ENCODE results near the gene ANKRD44. TPM values are rescaled to one million over a fixed set of nuclear protein-coding genes. Genes with fewer than 3 reads are reported as not detected.

ANKRD44 gene
- total RNA-seq, 1 donor from 2014 or later: 21.4 TPM

DNA sequence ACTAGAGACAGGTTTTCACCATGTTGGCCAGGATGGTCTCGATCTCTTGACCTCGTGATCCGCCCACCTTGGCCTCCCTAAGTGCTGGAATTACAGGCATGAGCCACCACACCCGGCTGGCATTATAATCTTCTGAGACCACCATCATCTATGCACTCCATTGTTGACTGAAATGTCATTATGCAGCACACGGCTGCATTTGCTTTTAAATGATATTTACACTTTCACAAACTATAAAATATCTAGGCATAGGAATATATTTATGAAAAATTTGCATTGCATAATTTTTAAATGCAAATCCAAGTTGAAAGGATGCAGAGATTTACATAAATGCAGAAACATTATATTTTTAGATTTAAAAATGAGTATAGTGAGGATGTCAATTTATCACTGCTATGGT, 30.0 kb upstream of the ANKRD44 start:
- no peaks in the 10 kb centered on the region for H3K27me3 Mint-ChIP-seq (ENCODE audit: low read depth)
- DNase-seq (ENCODE audit: low spot score): no peak
- H3K27ac Mint-ChIP-seq (ENCODE audit: unreplicated experiment): no peak overlapping the region
- no peaks in the 10 kb centered on the region for H3K9me3 Mint-ChIP-seq (ENCODE audit: low read depth)
- TF ChIP-seq, protein P1, sequence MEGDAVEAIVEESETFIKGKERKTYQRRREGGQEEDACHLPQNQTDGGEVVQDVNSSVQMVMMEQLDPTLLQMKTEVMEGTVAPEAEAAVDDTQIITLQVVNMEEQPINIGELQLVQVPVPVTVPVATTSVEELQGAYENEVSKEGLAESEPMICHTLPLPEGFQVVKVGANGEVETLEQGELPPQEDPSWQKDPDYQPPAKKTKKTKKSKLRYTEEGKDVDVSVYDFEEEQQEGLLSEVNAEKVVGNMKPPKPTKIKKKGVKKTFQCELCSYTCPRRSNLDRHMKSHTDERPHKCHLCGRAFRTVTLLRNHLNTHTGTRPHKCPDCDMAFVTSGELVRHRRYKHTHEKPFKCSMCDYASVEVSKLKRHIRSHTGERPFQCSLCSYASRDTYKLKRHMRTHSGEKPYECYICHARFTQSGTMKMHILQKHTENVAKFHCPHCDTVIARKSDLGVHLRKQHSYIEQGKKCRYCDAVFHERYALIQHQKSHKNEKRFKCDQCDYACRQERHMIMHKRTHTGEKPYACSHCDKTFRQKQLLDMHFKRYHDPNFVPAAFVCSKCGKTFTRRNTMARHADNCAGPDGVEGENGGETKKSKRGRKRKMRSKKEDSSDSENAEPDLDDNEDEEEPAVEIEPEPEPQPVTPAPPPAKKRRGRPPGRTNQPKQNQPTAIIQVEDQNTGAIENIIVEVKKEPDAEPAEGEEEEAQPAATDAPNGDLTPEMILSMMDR (IDR thresholded peaks at IDR 0.05): no peak
- no peak overlapping the region for H3K4me3 Mint-ChIP-seq (ENCODE audit: unreplicated experiment)
- no peaks in the 10 kb centered on the region for H3K36me3 Mint-ChIP-seq (ENCODE audit: low read depth)
- H3K4me1 Mint-ChIP-seq (ENCODE audit: low read depth): no peaks in the 10 kb centered on the region

- Mint-ChIP-seq H3K9me3 (ENCODE audit: low read depth) (no peaks in the 10 kb centered on the region), H3K27ac (ENCODE audit: unreplicated experiment) (no peak overlapping the region), H3K27me3 (ENCODE audit: low read depth) (no peaks in the 10 kb centered on the region), H3K36me3 (ENCODE audit: low read depth) (no peaks in the 10 kb centered on the region), H3K4me1 (ENCODE audit: low read depth) (no peaks in the 10 kb centered on the region), H3K4me3 (ENCODE audit: unreplicated experiment) (no peak overlapping the region)
- TF ChIP-seq, protein P1 (IDR thresholded peaks at IDR 0.05): no peak
- DNase-seq (ENCODE audit: low spot score): no peak
Observed at GRCh38 chr2:197339496-197340220, 29.1 kb upstream of the ANKRD44 start.

- H3K4me1 Mint-ChIP-seq (ENCODE audit: low read depth): no peaks in the 10 kb centered on the region
- H3K27me3 Mint-ChIP-seq (ENCODE audit: low read depth): no peaks in the 10 kb centered on the region
- H3K4me3 Mint-ChIP-seq (ENCODE audit: unreplicated experiment): no peak overlapping the region
- no peak for DNase-seq (ENCODE audit: low spot score)
- no peaks in the 10 kb centered on the region for H3K9me3 Mint-ChIP-seq (ENCODE audit: low read depth)
- TF ChIP-seq, protein P1 (IDR thresholded peaks at IDR 0.05): no peak
- no peak overlapping the region for H3K27ac Mint-ChIP-seq (ENCODE audit: unreplicated experiment)
- no peaks in the 10 kb centered on the region for H3K36me3 Mint-ChIP-seq (ENCODE audit: low read depth)
Observed at GRCh38 chr2:197339016-197339415, 28.4 kb upstream of the ANKRD44 start.

- no peak for DNase-seq (ENCODE audit: low spot score)
- Mint-ChIP-seq H3K4me1 (ENCODE audit: low read depth) (peaks cover 4% of the 10 kb centered on the region), H3K27me3 (ENCODE audit: low read depth) (no peaks in the 10 kb centered on the region), H3K4me3 (ENCODE audit: unreplicated experiment) (no peak overlapping the region), H3K9me3 (ENCODE audit: low read depth) (no peaks in the 10 kb centered on the region), H3K27ac (ENCODE audit: unreplicated experiment) (no peak overlapping the region), H3K36me3 (ENCODE audit: low read depth) (no peaks in the 10 kb centered on the region)
- TF ChIP-seq, protein P1 (IDR thresholded peaks at IDR 0.05): no peak
Observed at GRCh38 chr2:197332641-197333040, 22.1 kb upstream of the ANKRD44 start.

GRCh38 chr2:197328461-197328860, 17.9 kb upstream of the ANKRD44 start:
- DNase-seq (ENCODE audit: low spot score): no peak
- Mint-ChIP-seq H3K4me1 (ENCODE audit: low read depth) (peaks cover 15% of the 10 kb centered on the region), H3K4me3 (ENCODE audit: unreplicated experiment) (no peak overlapping the region), H3K9me3 (ENCODE audit: low read depth) (no peaks in the 10 kb centered on the region), H3K27ac (ENCODE audit: unreplicated experiment) (no peak overlapping the region), H3K36me3 (ENCODE audit: low read depth) (no peaks in the 10 kb centered on the region), H3K27me3 (ENCODE audit: low read depth) (no peaks in the 10 kb centered on the region)
- TF ChIP-seq, protein P1 (IDR thresholded peaks at IDR 0.05): no peak

Measured in chondrocyte (in vitro differentiated cells).